GM12892 (cell line): ENCODE measurements around the gene GAGE12G.
"Not testable (repeated sequence)": the region's sequence is repeated elsewhere in the genome, so short reads cannot be mapped to it uniquely, and the experiment has no call there.

Experiments used
- POLR2A ChIP-seq: IDR thresholded peaks from 2 replicates; pipeline ENCODE4 v1.6.1; 2011; ENCODE audit warnings: low read depth, low read length, control low read depth
- POLR2AphosphoS5 ChIP-seq: IDR thresholded peaks from 2 replicates; pipeline ENCODE4 v1.6.1; 2011; ENCODE audit warnings: low read depth, low read length, control low read depth

GRCh38 chrX:49598720-49599119 lies 28.5 kb downstream of the GAGE12G start, which contains the start of gene GAGE1:
- TF ChIP-seq POLR2A, POLR2AphosphoS5: not testable (repeated sequence)
